Activated naive CD8-positive, alpha-beta T cell treated with anti-CD3 and anti-CD28 coated beads, Interleukin-2, amount 50 U/mL, for 24 hours (primary cell): ENCODE data around the gene TSHB.
A peak's percentile ranks its signal among the peaks of the same experiment; 100 is the strongest.

Experiments used
- ATAC-seq: fragments of 150-1000 bp; cut with Tn5 transposase; one replicate; pipeline ENCODE4 v1.10.0; 2021
- DNase-seq: peaks from one replicate; pipeline ENCODE4 v3.0.0; 2021
- H3K27ac Mint-ChIP-seq: one replicate; pipeline ENCODE4 v1.8.0; 2021; ENCODE audit warnings: mild to moderate bottlenecking, mixed read lengths
- H3K27me3 Mint-ChIP-seq: one replicate; pipeline ENCODE4 v1.8.0; 2021; ENCODE audit warnings: mixed read lengths
- H3K36me3 Mint-ChIP-seq: one replicate; pipeline ENCODE4 v1.8.0; 2021; ENCODE audit warnings: low read depth, mixed read lengths
- H3K4me1 Mint-ChIP-seq: one replicate; pipeline ENCODE4 v1.8.0; 2021; ENCODE audit warnings: mixed read lengths
- H3K4me3 Mint-ChIP-seq: one replicate; pipeline ENCODE4 v1.8.0; 2021; ENCODE audit warnings: mild to moderate bottlenecking, moderate library complexity, mixed read lengths
- H3K9me3 Mint-ChIP-seq: one replicate; pipeline ENCODE4 v1.8.0; 2021; ENCODE audit warnings: mixed read lengths

The TSHB gene

DNA sequence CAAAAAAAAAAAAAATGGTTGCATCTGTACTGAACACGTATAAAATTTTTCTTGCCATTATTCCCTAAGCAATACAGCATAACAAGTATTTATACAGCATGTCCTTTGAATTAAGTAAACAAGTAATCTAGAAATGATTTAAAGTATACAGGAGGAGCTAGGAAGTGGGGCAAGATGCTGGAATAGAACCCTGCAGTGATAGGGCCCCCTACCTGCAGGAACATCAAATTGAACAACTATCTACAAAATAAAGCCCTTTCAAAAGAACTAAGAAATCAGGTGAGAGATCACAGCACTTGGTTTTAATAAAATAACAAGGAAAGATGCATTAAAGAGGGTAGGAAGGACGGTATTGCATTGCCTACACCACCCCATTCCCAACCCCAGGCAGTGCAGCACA, 10.9 kb downstream of the TSHB start:
- no peak for DNase-seq
- no peak overlapping the region for H3K4me3 Mint-ChIP-seq
- ATAC-seq = no peak
- H3K27ac Mint-ChIP-seq = no peak overlapping the region
- H3K9me3 Mint-ChIP-seq = peaks cover 11% of the 10 kb centered on the region
- H3K36me3 Mint-ChIP-seq = peaks cover 3% of the 10 kb centered on the region
- H3K4me1 Mint-ChIP-seq = no peaks in the 10 kb centered on the region
- no peaks in the 10 kb centered on the region for H3K27me3 Mint-ChIP-seq

- peaks cover 3% of the 10 kb centered on the region for H3K36me3 Mint-ChIP-seq
- peaks cover 11% of the 10 kb centered on the region for H3K9me3 Mint-ChIP-seq
- no peak for DNase-seq
- H3K27ac Mint-ChIP-seq = no peak overlapping the region
- no peaks in the 10 kb centered on the region for H3K4me1 Mint-ChIP-seq
- ATAC-seq = no peak
- no peak overlapping the region for H3K4me3 Mint-ChIP-seq
- H3K27me3 Mint-ChIP-seq = no peaks in the 10 kb centered on the region
Measured at GRCh38 chr1:115041654-115042053, 12.0 kb downstream of the TSHB start.

GRCh38 chr1:115046751-115047150, 17.1 kb downstream of the TSHB start:
- peaks cover 10% of the 10 kb centered on the region for H3K9me3 Mint-ChIP-seq
- H3K36me3 Mint-ChIP-seq = peaks cover 3% of the 10 kb centered on the region
- H3K4me3 Mint-ChIP-seq = no peak overlapping the region
- ATAC-seq (no peak), DNase-seq (no peak)
- peaks cover 6% of the 10 kb centered on the region for H3K4me1 Mint-ChIP-seq
- no peak overlapping the region for H3K27ac Mint-ChIP-seq
- no peaks in the 10 kb centered on the region for H3K27me3 Mint-ChIP-seq

- no peaks in the 10 kb centered on the region for H3K9me3 Mint-ChIP-seq
- H3K27me3 Mint-ChIP-seq = no peaks in the 10 kb centered on the region
- DNase-seq (no peak), ATAC-seq (no peak)
- H3K4me3 Mint-ChIP-seq = no peak overlapping the region
- no peak overlapping the region for H3K27ac Mint-ChIP-seq
- H3K4me1 Mint-ChIP-seq = peaks cover 6% of the 10 kb centered on the region
- no peaks in the 10 kb centered on the region for H3K36me3 Mint-ChIP-seq
Measured at GRCh38 chr1:115051850-115052249, 22.2 kb downstream of the TSHB start.

DNA sequence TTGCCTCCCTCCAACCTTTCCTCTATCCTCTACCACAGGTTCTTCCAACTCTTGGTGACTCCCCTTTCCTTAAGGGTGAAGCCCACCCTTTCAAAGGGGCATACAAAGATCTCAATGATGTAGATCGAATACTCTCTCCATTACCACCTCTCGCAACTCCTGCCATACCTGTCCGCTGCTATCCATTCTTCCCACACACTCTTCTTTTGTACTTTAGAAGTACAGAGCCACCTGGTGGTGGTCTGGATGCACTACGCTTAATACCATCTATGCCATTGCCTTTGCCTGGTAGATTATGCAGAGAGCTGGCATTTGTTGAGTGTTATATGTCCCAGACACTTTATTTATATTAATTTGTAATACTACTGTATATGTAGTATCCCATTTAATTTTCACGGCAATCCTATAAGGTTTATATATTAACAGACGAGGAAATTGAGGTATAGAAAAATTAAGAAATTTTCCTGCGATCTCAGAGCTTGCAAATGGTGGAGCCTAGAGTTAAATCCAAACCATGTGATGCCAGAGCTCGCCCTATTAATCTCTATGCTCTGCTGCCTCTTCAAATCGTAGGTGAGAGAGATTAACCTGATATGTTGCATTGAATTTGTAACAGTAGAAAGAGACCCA, 22.9 kb downstream of the TSHB start:
- peak; percentile 84 for ATAC-seq
- Mint-ChIP-seq H3K27ac (no peak overlapping the region), H3K36me3 (no peaks in the 10 kb centered on the region), H3K4me3 (no peak overlapping the region), H3K4me1 (peaks cover 6% of the 10 kb centered on the region), H3K27me3 (no peaks in the 10 kb centered on the region), H3K9me3 (no peaks in the 10 kb centered on the region)
- peak; percentile 53 for DNase-seq

DNA sequence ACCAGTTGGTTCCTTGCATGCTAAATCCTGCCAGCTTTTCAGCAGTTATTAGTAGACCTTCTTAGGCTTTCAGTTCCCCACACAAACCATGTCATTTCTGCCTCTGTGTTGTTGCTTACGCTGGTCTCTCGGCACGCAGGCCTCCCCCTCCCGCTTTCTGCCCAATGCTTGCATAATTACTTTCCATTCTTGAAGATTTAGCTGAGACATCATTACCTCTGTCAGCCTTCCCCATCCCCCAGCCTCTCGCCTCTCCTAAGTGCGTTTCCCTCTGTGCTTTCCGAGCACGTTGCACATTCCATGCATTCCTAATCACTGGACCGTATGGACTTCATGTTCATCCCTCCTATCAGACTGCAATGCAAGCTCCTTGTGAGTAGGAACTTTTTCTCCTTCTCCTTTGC, 26.8 kb downstream of the TSHB start:
- H3K4me3 Mint-ChIP-seq = no peak overlapping the region
- no peak for DNase-seq
- H3K27ac Mint-ChIP-seq = no peak overlapping the region
- no peak for ATAC-seq
- no peaks in the 10 kb centered on the region for H3K36me3 Mint-ChIP-seq
- H3K4me1 Mint-ChIP-seq = peaks cover 5% of the 10 kb centered on the region
- H3K9me3 Mint-ChIP-seq = no peaks in the 10 kb centered on the region
- H3K27me3 Mint-ChIP-seq = no peaks in the 10 kb centered on the region

DNA sequence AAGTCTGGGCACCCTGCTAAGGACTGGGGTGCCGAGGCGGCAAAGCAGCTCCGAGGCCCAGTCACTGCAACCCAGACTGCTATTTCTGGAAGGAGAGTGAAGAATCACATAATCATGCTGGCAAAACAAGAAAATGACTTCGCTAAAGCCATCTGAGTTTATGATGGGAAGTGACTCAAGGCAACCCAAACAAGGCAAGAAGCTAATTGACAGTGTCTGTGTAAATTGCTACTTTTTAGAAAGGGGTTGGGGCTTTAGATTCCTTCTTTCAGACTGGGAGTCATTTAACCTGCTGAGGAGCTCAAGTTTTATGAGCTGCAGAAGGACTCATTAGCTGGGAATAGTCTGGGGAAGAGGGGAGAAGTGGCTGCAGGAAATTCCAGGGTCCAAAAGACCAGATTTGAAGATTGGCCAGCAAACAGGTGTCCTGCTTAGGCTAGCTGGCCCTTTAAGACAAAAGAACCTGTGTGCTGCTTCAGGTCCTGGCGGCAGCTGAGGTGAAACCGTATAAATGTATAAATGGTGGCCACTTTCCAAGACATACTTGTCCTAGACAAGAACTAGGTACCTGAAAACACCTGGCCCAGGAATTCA, 28.1 kb downstream of the TSHB start:
- ATAC-seq (no peak), DNase-seq (no peak)
- H3K9me3 Mint-ChIP-seq = no peaks in the 10 kb centered on the region
- H3K36me3 Mint-ChIP-seq = no peaks in the 10 kb centered on the region
- H3K27me3 Mint-ChIP-seq = peaks cover 2% of the 10 kb centered on the region
- no peak overlapping the region for H3K27ac Mint-ChIP-seq
- peaks cover 18% of the 10 kb centered on the region for H3K4me1 Mint-ChIP-seq
- H3K4me3 Mint-ChIP-seq = no peak overlapping the region

DNA sequence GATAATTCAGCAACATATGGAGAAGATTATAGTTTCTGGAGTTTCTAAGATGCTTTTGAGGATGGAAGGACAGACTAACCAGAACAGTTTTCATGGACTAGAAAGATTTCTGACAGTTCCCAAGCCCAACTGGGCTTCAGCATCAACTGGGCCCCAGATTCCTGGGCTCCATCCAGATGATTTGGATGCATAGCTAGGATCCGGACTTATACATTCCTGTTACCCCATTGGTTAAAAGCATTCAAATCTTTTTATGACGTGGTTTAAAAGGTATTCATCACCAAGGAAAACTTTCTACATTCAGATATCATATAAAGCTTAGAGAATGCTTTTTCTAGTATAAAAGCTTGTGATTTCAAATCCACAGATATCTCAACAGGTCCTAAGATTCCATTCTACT, 29.7 kb downstream of the TSHB start:
- H3K4me1 Mint-ChIP-seq = peaks cover 34% of the 10 kb centered on the region
- no peak for ATAC-seq
- no peak overlapping the region for H3K27ac Mint-ChIP-seq
- no peak overlapping the region for H3K4me3 Mint-ChIP-seq
- DNase-seq = no peak
- no peaks in the 10 kb centered on the region for H3K36me3 Mint-ChIP-seq
- no peaks in the 10 kb centered on the region for H3K9me3 Mint-ChIP-seq
- peaks cover 2% of the 10 kb centered on the region for H3K27me3 Mint-ChIP-seq

- no peak for ATAC-seq
- Mint-ChIP-seq H3K27me3 (peaks cover 2% of the 10 kb centered on the region), H3K36me3 (no peaks in the 10 kb centered on the region), H3K4me3 (no peak overlapping the region), H3K27ac (no peak overlapping the region), H3K4me1 (peaks cover 36% of the 10 kb centered on the region), H3K9me3 (no peaks in the 10 kb centered on the region)
- no peak for DNase-seq
Measured at GRCh38 chr1:115060501-115060900, 30.9 kb downstream of the TSHB start.

DNA sequence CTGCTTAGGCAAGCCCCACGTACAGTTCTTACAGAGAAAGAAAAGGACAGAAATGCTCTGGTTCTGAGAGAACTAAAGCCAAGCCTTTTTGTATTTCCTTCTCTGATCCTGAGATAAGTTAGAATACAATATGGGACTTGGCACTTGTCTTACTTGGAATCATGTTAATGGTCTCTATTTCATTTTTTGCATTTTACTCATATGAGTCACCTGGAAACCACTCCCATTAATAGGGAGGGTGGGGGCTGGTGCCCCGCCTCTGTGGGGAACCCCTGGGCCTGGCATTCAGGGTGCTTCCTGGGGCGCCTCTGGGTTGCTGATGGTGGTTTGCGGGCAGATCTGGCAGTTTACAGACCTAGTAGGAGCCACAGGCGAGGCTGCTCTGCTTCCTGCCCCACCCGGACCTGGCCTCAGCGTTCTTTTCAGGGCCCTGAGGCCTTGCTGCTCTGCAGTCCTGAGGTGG, 32.9 kb downstream of the TSHB start:
- Mint-ChIP-seq H3K4me3 (peak overlapping the region; percentile 54), H3K36me3 (no peaks in the 10 kb centered on the region), H3K27me3 (peaks cover 2% of the 10 kb centered on the region), H3K9me3 (no peaks in the 10 kb centered on the region), H3K4me1 (peaks cover 36% of the 10 kb centered on the region), H3K27ac (peak overlapping the region; percentile 86)
- DNase-seq = peak; percentile 86
- peak; percentile 94 for ATAC-seq

DNA sequence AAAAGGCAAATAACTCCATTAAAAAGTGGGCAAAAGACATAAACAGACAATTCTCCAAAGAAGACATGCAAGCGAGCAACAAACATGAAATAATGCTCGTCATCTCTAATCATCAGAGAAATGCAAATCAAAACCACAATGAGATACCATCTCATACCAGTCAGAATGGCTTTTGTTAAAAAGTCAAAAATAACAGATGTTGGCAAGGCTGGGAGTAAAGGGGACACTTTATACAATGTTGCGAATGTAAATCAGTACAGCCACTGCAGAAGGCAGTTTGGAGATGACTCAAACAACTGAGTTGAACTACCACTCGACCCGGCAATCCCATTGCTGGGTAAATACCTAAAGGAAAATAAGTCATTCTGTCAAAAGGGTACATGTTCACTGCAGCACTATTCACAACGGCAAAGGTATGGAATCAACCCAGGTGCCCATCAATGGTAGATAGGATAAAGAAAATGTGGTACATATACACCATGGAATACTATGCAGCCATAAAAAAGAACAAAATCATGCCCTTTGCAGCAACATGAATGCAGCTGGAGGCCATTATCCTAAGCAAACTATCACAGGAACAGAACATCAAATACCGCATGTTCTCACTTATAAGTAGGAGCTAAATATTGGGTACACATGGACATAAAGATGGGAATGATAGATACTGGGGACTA, 33.7 kb downstream of the TSHB start:
- H3K27ac Mint-ChIP-seq = peak overlapping the region; percentile 86
- peak; percentile 15 for DNase-seq
- peaks cover 36% of the 10 kb centered on the region for H3K4me1 Mint-ChIP-seq
- H3K9me3 Mint-ChIP-seq = no peaks in the 10 kb centered on the region
- peak; percentile 72 for ATAC-seq
- no peaks in the 10 kb centered on the region for H3K36me3 Mint-ChIP-seq
- peak overlapping the region; percentile 54 for H3K4me3 Mint-ChIP-seq
- H3K27me3 Mint-ChIP-seq = peaks cover 2% of the 10 kb centered on the region

DNA sequence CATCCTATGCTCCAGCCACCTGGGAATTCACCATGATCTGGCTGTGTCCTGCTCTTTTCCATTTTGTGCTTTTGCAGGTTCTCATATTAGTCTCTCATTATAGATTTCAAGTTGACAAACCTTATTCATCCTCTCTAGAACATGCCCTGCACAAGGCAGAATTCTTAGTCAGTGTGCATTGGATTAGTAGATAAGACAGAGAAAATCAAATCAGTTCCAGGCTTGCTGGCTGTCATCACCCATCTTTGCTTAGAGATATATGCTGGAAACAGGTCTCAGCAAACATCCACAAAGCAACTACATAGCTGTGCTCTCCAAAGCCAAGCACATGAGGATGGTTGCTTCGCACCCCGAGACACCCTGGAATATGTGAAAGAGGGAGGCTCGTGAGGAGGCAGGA, 34.8 kb downstream of the TSHB start:
- Mint-ChIP-seq H3K9me3 (no peaks in the 10 kb centered on the region), H3K4me3 (no peak overlapping the region), H3K36me3 (no peaks in the 10 kb centered on the region), H3K4me1 (peaks cover 40% of the 10 kb centered on the region), H3K27ac (no peak overlapping the region), H3K27me3 (peaks cover 2% of the 10 kb centered on the region)
- ATAC-seq (no peak), DNase-seq (no peak)

- Mint-ChIP-seq H3K27me3 (peaks cover 2% of the 10 kb centered on the region), H3K4me3 (no peak overlapping the region), H3K36me3 (no peaks in the 10 kb centered on the region), H3K4me1 (peaks cover 46% of the 10 kb centered on the region), H3K9me3 (no peaks in the 10 kb centered on the region), H3K27ac (no peak overlapping the region)
- DNase-seq = no peak
- ATAC-seq = no peak
Measured at GRCh38 chr1:115065021-115065420, 35.4 kb downstream of the TSHB start.

- ATAC-seq (no peak), DNase-seq (no peak)
- Mint-ChIP-seq H3K9me3 (no peaks in the 10 kb centered on the region), H3K27ac (no peak overlapping the region), H3K4me3 (no peak overlapping the region), H3K27me3 (peaks cover 2% of the 10 kb centered on the region), H3K4me1 (peaks cover 54% of the 10 kb centered on the region), H3K36me3 (no peaks in the 10 kb centered on the region)
Measured at GRCh38 chr1:115067161-115067859, 37.7 kb downstream of the TSHB start.
